ENCODE measurements around the gene PLA2G4B. TPM values are rescaled to one million over a fixed set of nuclear protein-coding genes. Genes with fewer than 3 reads are reported as not detected.

PLA2G4B gene
- total RNA-seq, 4 donors from 2014 or later = 0.13 to 11.5 TPM; not detected in 2

DNA sequence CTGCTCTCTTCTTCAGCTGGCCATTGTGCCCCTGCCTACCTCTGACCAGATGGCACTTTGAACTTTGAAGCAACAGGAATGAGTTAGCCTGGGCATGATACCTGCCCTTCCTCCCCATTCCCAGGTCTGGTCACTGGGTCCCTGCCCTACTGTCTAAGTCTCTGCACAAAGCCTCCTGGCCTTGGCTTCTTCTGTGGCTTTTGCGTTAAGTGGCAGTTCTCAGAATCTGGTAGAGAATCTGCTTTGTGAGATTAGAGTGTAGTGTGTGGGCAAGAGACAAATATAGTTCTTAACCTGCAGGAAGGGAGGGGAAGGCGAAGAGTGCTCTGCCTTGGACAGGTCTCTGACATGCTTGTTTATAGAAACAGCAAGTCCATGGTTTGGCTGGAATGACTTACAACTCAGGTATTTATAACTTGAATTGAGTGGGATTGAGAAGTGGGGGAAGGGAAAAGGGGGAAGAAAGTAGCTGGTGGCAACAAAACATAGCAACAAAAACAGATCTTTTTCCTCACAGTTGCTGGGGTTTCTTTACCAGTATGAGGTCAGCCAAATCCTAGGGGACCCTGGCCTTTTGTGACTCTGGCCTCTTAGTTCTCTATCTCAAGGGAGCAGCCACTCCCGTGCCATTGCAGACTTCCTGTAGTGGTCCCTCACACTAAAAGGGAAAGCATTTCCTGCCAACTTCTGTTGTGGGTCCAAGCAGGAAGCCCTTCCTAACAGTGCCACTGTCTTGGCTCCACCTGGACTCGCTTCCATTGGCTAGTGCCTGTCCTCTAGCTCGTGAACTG lies 47.7 kb upstream of the PLA2G4B start:
- Histone ChIP-seq H3K27ac (peak overlapping the region; percentile 47 to 77 (median 66)), H3K36me3 (no peaks in the 10 kb centered on the region), H3K4me1 (peaks cover 47 to 48% of the 10 kb centered on the region in 2 donors), H3K27me3 (no peaks in the 10 kb centered on the region), H3K9me3 (no peaks in the 10 kb centered on the region), H3K4me3 (no peak overlapping the region)
- in situ Hi-C loops (cut with MboI; ENCODE audit: low sequenced_read_pairs in 4 of 4) = no loop called here
- no peak for DNase-seq
- ATAC-seq = peak; percentile 20 to 32
- intact Hi-C loops (cut with DNase I; ENCODE audit: low total_unique reads) = loop anchor here (2.0 kb wide), 1 partner anchor 16 kb away; the partner anchor contains the start of gene MAPKBP1
- TF ChIP-seq, protein P1, sequence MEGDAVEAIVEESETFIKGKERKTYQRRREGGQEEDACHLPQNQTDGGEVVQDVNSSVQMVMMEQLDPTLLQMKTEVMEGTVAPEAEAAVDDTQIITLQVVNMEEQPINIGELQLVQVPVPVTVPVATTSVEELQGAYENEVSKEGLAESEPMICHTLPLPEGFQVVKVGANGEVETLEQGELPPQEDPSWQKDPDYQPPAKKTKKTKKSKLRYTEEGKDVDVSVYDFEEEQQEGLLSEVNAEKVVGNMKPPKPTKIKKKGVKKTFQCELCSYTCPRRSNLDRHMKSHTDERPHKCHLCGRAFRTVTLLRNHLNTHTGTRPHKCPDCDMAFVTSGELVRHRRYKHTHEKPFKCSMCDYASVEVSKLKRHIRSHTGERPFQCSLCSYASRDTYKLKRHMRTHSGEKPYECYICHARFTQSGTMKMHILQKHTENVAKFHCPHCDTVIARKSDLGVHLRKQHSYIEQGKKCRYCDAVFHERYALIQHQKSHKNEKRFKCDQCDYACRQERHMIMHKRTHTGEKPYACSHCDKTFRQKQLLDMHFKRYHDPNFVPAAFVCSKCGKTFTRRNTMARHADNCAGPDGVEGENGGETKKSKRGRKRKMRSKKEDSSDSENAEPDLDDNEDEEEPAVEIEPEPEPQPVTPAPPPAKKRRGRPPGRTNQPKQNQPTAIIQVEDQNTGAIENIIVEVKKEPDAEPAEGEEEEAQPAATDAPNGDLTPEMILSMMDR (IDR thresholded peaks at IDR 0.05 in 4 of 5, conservative IDR thresholded peaks at IDR 0.05 in 1 of 5) = no peak
- no peak for TF ChIP-seq POLR2A (IDR thresholded peaks at IDR 0.05)

DNA sequence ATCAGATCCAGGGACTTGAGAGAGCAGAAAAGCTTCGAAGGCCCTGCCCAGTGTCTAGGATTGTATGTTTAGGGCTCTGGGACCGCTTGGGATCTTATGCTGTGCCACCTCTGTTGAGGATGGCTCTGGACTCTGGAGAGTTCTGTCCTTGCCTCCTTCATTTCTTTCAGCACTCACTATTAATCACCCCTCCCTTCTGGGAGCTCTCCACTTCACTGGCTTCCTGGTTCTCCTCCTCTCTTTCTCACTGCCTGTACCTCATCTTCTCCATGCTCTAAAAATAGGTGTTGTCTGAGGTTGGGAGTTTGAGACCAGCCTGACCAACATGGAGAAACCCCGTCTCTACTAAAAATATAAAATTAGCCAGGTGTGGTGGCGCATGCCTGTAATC lies 47.1 kb upstream of the PLA2G4B start:
- Histone ChIP-seq H3K4me1 (peaks cover 50% of the 10 kb centered on the region in 2 donors), H3K4me3 (no peak overlapping the region), H3K36me3 (no peaks in the 10 kb centered on the region), H3K27me3 (no peaks in the 10 kb centered on the region), H3K27ac (peak overlapping the region; percentile 47 to 77 (median 66)), H3K9me3 (no peaks in the 10 kb centered on the region)
- in situ Hi-C loops (cut with MboI; ENCODE audit: low sequenced_read_pairs in 4 of 4) (no loop called here), intact Hi-C loops (cut with DNase I; ENCODE audit: low total_unique reads) (loop anchor here (2.0 kb wide), 1 partner anchor 17 kb away; the partner anchor contains the start of gene MAPKBP1)
- no peak for DNase-seq
- ATAC-seq = no peak
- TF ChIP-seq, protein P1 (IDR thresholded peaks at IDR 0.05 in 4 of 5, conservative IDR thresholded peaks at IDR 0.05 in 1 of 5) = no peak
- TF ChIP-seq POLR2A (IDR thresholded peaks at IDR 0.05) = no peak

DNA sequence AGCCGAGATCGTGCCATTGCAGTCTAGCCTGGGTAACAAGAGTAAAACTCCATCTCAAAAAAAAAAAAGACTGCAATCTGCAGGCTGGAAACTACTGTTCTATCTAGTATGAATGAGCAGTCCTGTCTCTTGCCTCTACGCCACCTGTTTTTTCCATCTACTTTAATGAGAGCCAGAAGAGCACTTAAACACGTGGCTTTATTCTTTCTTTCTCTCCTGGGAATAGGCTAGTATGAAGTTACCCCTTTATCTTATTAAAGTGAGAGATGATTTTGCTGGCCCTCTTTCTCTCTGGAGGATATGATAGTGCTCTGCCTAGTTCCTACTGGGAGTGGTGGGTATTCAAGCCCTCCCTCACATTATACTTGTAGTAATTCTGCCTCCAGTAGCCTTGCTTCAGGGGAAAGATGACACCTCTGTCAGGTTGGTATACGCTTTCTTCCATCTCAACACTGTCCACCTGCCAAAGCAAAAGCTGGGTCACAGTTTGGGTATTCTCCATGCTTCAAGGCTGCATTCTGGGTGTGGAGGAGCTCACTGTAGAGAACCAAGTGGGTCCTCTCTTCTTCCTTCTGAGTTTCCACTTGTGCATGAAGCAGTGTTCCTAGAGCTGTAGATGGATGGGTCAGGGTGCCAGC lies 46.5 kb upstream of the PLA2G4B start:
- Histone ChIP-seq H3K27ac (peak overlapping the region; percentile 47 to 77 (median 66)), H3K27me3 (no peaks in the 10 kb centered on the region), H3K36me3 (no peaks in the 10 kb centered on the region), H3K9me3 (no peaks in the 10 kb centered on the region), H3K4me1 (peaks cover 52 to 53% of the 10 kb centered on the region in 2 donors), H3K4me3 (no peak overlapping the region)
- TF ChIP-seq, protein P1 (IDR thresholded peaks at IDR 0.05 in 4 of 5, conservative IDR thresholded peaks at IDR 0.05 in 1 of 5) = no peak
- no peak for TF ChIP-seq POLR2A (IDR thresholded peaks at IDR 0.05)
- DNase-seq = no peak
- ATAC-seq = peak; percentile 77 to 78
- in situ Hi-C loops (cut with MboI; ENCODE audit: low sequenced_read_pairs in 4 of 4) (no loop called here), intact Hi-C loops (cut with DNase I; ENCODE audit: low total_unique reads) (loop anchor here (2.0 kb wide), 1 partner anchor 17 kb away; the partner anchor contains the start of gene MAPKBP1)

DNA sequence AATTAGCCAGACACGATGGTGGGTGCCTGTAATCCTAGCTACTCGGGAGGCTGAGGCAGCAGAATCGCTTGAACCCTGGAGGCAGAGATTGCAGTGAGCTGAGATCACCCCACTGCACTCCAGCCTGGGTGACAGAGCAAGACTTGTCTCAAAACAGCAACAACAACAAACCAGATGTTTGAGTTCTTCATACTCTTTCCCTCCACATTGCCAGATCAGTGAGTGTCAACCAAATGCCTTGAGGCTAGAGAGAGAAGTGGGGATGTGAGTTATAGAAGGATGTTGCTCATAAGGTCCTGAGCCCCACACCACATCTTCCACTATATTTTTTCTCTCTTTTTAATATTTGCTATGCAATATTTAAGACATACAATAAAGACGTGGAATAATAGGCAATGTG lies 44.6 kb upstream of the PLA2G4B start:
- intact Hi-C loops (cut with DNase I; ENCODE audit: low total_unique reads) (no loop called here), in situ Hi-C loops (cut with MboI; ENCODE audit: low sequenced_read_pairs in 4 of 4) (no loop called here)
- DNase-seq = no peak
- ATAC-seq = no peak
- Histone ChIP-seq H3K36me3 (no peaks in the 10 kb centered on the region), H3K9me3 (no peaks in the 10 kb centered on the region), H3K27ac (no peak overlapping the region), H3K4me3 (no peak overlapping the region), H3K27me3 (no peaks in the 10 kb centered on the region), H3K4me1 (peaks cover 45% of the 10 kb centered on the region in 2 donors)
- no peak for TF ChIP-seq POLR2A (IDR thresholded peaks at IDR 0.05)
